Measurements from ENCODE around the gene HOXA4. TPM values are rescaled to one million over a fixed set of nuclear protein-coding genes. Genes with fewer than 3 reads are reported as not detected.
A peak's percentile ranks its signal among the peaks of the same experiment; 100 is the strongest.

HOXA4 gene
- total RNA-seq, 1 donor from 2014 or later = 2.1 TPM

DNA sequence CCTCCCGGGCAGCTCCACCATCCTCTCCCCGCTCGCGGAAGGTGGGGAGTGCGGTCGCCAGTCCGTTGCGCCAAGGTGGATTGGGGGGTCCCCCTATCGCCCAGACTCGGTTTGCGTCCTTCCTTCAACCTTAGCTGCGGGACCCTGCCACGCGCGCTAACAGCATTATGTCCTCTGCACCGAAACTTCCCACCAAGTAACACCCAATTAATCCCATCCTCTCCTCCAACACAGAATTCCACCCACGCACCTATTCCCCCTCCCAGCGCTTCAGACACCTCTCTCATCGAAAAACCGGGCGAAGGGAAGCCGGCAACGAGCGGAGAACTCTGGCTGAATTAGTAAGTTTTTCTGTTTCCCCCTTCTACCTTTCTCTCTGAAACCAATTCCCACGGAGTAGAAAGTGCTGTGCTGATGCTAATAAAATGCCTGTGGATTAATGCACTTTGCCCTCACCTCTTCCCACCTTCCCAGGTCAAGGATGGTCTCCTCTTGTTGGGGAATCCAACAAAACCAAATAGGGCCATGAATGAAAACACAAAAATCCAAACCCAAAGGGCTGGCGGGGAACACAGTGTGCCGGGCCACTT, 20.9 kb upstream of the HOXA4 start:
- Histone ChIP-seq H3K4me3 (peak overlapping the region; percentile 68 to 69), H3K36me3 (no peaks in the 10 kb centered on the region), H3K27ac (peak overlapping the region; percentile 83 to 88), H3K4me1 (peaks cover 3 to 36% of the 10 kb centered on the region in 2 donors), H3K27me3 (no peaks in the 10 kb centered on the region), H3K9me3 (no peaks in the 10 kb centered on the region)
- TF ChIP-seq, protein P1, sequence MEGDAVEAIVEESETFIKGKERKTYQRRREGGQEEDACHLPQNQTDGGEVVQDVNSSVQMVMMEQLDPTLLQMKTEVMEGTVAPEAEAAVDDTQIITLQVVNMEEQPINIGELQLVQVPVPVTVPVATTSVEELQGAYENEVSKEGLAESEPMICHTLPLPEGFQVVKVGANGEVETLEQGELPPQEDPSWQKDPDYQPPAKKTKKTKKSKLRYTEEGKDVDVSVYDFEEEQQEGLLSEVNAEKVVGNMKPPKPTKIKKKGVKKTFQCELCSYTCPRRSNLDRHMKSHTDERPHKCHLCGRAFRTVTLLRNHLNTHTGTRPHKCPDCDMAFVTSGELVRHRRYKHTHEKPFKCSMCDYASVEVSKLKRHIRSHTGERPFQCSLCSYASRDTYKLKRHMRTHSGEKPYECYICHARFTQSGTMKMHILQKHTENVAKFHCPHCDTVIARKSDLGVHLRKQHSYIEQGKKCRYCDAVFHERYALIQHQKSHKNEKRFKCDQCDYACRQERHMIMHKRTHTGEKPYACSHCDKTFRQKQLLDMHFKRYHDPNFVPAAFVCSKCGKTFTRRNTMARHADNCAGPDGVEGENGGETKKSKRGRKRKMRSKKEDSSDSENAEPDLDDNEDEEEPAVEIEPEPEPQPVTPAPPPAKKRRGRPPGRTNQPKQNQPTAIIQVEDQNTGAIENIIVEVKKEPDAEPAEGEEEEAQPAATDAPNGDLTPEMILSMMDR (IDR thresholded peaks at IDR 0.05) = no peak
- intact Hi-C loops (cut with DNase I) = no loop called here
- DNase-seq (ENCODE audit: low spot score in 2 of 2) = peak in 1 of 2 donors; percentile 70

DNA sequence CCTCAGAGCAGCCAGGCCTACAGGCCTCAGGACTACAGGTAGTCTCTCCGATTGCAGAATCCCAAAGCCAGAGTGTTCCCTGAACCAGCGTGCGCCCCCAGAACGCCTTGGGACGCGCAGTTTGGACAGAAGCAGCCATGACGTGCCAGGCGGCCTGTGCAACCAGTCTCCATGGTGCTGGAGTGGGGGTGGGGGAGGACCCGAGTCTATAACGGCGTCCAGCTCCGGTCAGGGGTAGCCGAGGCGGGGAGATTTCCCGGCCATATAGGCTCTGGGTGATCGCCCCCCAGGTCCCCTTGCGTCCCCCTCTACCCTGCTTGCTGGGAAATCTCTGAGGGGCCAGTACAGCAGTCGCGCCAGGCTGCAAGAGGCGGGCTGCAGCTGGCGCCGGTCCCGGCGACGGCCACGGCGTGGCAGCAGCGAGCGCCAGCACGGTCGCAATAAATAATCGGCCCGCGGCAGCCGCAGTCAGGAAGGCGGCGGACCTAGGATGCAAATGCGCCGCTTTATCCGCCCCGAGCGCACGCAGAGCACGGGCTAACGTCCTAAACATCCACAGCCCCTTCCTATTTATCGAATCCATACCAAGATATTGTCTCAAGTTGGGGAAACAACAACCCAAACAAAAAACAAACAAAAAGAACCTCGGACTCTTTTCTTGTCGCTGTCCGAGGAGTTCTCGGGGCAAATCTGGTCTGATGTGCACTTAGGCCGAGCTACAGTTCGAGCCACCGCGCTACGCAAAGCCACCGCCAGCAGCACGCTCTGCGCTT, 20.2 kb upstream of the HOXA4 start:
- no peaks in the 10 kb centered on the region for H3K9me3 ChIP-seq
- peak overlapping the region; percentile 83 to 88 for H3K27ac ChIP-seq
- H3K4me1 ChIP-seq = peaks cover 3 to 36% of the 10 kb centered on the region in 2 donors
- no peaks in the 10 kb centered on the region for H3K27me3 ChIP-seq
- intact Hi-C loops (cut with DNase I) = no loop called here
- H3K4me3 ChIP-seq = peak overlapping the region; percentile 68 to 69
- peak in 1 of 2 donors; percentile 88 for DNase-seq (ENCODE audit: low spot score in 2 of 2)
- TF ChIP-seq, protein P1 (IDR thresholded peaks at IDR 0.05) = peak; percentile 80 to 94 (median 91)
- no peaks in the 10 kb centered on the region for H3K36me3 ChIP-seq

DNA sequence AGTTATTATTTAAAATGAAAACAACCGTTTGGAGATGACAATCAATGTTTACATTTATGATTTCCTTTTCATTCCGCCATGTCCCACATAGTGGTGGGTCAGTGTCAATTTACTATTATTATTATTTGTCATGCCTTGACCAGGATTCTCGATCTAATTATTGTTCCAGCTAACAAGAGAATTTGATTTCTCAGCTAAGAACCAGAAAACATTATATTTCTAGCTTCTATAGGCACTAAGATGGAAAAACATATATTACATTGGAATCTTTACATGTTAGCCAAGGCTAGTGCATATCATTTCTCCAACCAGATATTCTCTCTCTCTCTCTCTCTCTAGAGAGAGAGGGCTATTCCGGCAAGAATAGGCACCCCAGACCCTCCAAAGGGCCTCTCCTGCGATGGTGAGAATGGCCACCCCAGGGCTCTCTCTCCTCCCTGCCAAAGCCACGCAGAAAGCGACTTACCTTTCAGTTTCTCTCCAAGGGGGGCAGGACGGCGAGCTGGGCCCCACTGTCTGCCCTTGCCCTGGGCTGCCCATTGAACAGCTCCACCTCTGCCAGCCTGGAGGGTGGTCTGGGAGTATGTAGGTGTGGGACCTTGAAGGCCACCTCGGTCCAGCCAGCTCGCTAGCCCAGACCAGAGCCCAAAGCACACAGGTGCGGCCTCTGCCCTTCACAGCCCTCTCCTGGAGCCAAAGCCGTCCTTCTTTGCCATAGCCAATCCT, 19.4 kb upstream of the HOXA4 start:
- Histone ChIP-seq H3K4me1 (peaks cover 0 to 31% of the 10 kb centered on the region in 2 donors), H3K9me3 (no peaks in the 10 kb centered on the region), H3K27me3 (no peaks in the 10 kb centered on the region), H3K27ac (peak overlapping the region; percentile 83 to 88), H3K36me3 (peaks cover 0 to 5% of the 10 kb centered on the region in 2 donors), H3K4me3 (peak overlapping the region; percentile 68 to 69)
- TF ChIP-seq, protein P1 (IDR thresholded peaks at IDR 0.05) = no peak
- intact Hi-C loops (cut with DNase I) = no loop called here
- DNase-seq (ENCODE audit: low spot score in 2 of 2) = no peak

DNA sequence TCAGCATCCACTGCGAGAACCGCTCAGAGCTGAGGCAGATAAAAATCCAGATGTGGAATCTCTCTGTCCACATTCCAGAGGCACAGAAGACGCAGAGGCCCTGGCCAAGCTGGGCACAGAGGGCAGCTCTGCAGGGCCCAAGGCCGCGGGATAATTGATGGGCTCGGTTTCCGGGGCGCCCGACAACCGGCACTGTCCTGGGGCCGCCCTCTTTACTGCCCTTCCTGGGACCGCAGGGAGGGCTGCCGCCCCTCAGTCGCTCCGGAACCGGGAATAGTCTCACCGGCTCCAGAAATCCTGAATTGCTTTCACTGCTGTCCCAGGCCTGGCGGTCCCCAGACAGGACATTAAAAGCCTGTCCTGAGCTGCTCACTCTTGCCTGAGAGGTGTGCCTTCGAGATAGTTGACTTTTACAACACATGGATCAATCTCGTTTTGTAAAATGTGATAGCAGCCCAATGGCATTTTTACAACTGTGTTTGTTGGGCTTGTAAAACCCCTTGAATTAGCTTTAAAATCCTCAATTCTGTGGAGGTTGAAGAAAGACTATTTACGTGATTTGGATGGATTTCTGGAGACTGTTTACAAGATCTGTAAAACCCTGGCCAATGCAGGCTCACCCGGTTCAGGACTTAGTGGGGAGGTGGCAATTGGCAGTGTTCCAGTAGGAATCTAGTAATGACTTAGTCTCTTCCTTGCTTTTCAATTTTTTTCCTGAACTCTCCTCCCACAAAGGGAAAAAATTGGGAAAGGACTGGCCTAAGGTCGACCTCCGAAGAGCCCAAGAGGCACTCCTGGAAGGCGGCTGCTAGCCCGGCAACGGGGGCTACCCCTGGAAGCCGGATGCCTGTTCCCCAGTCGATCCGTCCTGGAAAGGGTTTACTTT, 18.4 kb upstream of the HOXA4 start:
- no peaks in the 10 kb centered on the region for H3K9me3 ChIP-seq
- H3K27me3 ChIP-seq = no peaks in the 10 kb centered on the region
- peak overlapping the region; percentile 83 to 88 for H3K27ac ChIP-seq
- TF ChIP-seq, protein P1 (IDR thresholded peaks at IDR 0.05) = no peak
- intact Hi-C loops (cut with DNase I) = no loop called here
- peak overlapping the region; percentile 68 to 69 for H3K4me3 ChIP-seq
- H3K4me1 ChIP-seq = peaks cover 0 to 31% of the 10 kb centered on the region in 2 donors
- peaks cover 0 to 15% of the 10 kb centered on the region in 2 donors for H3K36me3 ChIP-seq
- DNase-seq (ENCODE audit: low spot score in 2 of 2) = peak in 1 of 2 donors; percentile 64
